22Rv1 (cell line): ENCODE measurements around the gene SDR42E2.
"Not testable (repeated sequence)": the region's sequence is repeated elsewhere in the genome, so short reads cannot be mapped to it uniquely, and the experiment has no call there.

Experiments
- H3K27ac ChIP-seq: fragments of 450-650 bp; 2 replicates; pipeline ENCODE4 v1.5.1; 2017
- CTCF ChIP-seq: fragments of 450-650 bp; IDR thresholded peaks from 2 replicates; pipeline ENCODE4 v1.5.1; 2017; ENCODE audit warnings: mild to moderate bottlenecking
- ZFX ChIP-seq: fragments of 450-650 bp; IDR thresholded peaks from 2 replicates; pipeline ENCODE4 v1.6.1; 2017; ENCODE audit warnings: antibody characterized with exemption, borderline replicate concordance

Gene SDR42E2

DNA sequence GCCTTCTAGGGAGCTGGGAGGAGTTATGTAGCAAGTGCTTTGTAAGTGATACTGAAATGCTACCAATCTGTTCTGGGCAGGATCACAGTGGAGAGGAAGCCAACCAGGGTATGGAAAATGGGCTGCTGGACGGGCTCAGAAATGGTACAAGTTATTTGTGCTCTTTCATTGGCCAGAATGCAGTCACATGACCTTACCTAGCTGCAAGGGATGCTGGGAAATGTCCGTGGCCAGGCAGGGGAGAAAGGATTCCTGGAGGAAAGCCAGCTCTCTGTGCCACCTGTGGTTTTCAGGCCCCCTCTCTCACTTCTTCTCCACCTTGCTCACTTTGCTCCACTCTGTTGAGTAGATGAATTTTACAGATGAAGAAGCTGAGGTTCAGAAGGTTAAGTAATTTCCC is 48.5 kb downstream of the SDR42E2 start:
- H3K27ac ChIP-seq: peak overlapping the region; percentile 92
- TF ChIP-seq CTCF: no peak

DNA sequence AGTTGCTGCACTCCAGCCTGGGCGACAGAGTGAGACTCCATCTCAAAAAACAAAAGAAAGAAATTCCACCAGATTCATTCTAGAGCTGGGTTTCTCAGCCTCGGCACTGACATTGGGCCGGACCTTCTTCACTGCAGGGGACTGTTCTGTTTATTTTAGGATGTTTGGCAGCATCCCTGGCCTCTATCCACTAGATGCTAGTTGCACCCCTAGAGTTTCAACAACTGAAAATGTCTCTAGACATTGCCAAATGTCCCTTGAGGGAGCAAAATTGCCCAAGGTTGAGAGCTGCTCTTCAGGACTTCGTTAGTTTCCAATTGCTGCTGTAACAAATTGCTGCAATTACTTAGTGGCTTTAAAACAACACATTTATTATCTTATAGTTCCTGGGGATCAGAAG is 50.9 kb downstream of the SDR42E2 start:
- TF ChIP-seq ZFX: no peak
- H3K27ac ChIP-seq: peak overlapping the region; percentile 92

GRCh38 chr16:22213801-22214200 is 51.5 kb downstream of the SDR42E2 start:
- H3K27ac ChIP-seq: peak overlapping the region; percentile 45; the same call in 1 of the 2 replicates
- TF ChIP-seq CTCF: no peak
- TF ChIP-seq ZFX: no peak

DNA sequence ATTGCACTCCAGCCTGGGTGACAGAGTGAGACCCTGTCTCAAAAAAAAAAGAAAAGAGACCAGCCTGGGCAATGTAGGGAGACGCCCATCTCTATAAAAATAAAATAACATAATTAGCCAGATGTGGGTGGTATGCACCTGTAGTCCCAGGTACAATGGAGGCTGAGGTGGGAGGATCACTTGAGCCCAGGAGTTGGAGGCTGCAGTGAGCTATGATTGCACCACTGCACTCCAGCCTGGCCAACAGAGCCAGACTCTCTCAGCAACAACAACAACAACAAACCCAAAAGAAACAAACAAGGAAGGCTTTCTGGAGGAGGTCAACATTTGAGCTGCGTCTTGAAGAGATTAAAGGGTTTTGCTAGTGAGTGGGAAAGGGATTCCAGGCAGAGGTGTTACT is 52.1 kb downstream of the SDR42E2 start:
- H3K27ac ChIP-seq: peak overlapping the region; percentile 45
- no peak for TF ChIP-seq CTCF
- TF ChIP-seq ZFX: no peak

DNA sequence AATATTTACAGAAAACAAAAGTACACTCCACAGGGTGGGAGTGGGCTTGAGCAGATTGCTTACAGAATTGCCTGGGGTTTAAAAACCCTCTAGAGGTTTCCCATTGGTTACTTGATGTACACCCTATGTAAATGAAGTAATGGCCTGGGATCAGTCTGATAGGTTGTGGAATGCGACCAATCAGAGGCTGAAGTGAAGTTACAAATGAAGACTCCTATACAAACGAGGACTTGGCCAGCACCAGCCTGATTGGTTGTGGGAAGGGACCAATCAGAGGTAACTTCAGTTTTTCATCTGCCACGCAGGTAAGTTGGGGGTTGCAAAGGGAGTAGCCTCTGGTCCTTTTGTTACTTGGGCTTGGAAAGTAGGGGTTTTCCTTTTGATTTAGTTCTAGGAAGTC is 52.6 kb downstream of the SDR42E2 start:
- H3K27ac ChIP-seq: peak overlapping the region; percentile 45
- TF ChIP-seq CTCF: no peak
- TF ChIP-seq ZFX: no peak

DNA sequence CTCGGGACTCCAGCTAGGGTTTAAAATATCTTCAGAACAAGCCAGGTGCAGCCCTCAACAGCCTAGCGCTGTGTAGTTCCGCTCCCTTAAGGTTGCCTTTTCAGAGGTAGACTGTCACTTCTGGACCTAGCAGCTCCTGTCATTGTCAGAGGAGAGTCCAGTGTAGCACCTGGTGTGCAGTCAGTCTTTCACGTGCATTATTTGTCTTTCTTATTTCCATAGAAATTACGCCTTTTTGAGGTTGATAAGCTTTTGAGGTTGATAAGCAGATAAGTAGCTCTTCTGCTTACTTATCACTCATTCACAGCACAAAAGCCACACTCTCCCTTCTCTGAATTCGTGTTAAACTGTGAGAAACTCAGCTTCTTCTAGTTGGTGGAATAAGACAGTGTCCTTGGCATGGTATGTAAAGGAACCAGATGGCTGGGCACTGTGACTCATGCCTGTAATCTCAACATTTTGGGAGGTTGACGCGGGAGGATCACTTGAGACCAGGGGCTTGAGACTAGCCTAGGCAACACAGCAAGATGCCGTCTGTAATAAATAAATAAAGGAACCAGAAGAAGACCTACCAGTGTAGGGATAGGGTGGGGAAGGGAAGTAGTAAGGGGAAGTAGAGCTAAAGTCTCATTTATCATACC is 54.0 kb downstream of the SDR42E2 start:
- no peak overlapping the region for H3K27ac ChIP-seq
- no peak for TF ChIP-seq ZFX
- no peak for TF ChIP-seq CTCF

DNA sequence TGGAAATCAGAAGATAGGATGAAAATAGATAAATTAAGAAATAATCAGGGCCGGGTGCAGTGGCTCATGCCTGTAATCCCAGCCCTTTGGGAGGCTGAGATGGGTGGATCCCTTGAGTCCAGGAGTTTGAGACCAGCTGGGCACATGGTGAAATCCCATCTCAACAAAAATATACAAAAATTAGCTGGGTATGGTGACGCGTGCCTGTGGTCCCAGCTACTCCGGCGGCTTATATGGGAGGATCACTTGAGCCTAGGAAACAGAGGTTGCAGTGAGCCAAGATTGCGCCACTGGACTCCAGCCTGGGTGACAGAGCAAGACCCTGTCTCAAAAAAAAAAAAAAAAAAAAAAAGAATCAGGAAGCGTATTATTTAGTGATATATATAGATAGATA is 54.5 kb downstream of the SDR42E2 start:
- not testable (repeated sequence) for H3K27ac ChIP-seq

GRCh38 chr16:22217890-22218730 is 55.8 kb downstream of the SDR42E2 start:
- no peak overlapping the region for H3K27ac ChIP-seq
- TF ChIP-seq ZFX (no peak), CTCF (no peak)
